ENCODE results near the gene GLT8D2.
A peak's percentile ranks its signal among the peaks of the same experiment; 100 is the strongest.

GLT8D2 gene, protein sequence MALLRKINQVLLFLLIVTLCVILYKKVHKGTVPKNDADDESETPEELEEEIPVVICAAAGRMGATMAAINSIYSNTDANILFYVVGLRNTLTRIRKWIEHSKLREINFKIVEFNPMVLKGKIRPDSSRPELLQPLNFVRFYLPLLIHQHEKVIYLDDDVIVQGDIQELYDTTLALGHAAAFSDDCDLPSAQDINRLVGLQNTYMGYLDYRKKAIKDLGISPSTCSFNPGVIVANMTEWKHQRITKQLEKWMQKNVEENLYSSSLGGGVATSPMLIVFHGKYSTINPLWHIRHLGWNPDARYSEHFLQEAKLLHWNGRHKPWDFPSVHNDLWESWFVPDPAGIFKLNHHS

DNA sequence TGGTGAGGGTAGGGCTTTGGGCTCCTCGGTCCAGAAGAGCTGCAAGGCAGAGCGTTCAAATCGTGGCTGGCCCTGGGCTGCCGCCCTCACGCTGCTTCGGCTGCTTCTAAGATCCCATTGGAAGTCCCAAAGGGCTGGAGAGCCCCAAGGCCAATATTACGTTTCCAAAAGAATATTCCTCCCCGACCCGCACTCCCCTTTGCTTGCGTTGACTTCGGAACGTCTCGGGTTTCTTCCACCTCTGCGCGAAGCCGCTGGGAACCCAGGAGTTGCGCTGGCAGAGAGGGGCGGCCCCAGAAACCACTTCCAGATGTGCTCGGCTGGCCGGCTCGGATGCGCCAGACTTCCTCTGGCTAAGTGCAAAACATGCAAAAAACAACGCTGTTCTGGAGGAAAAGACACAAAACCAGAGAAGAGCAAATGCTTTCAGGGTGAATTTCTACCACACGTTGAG is at the start of gene GLT8D2:
GLT8D2 (minus strand) TSS at position 285 of the 454 bp plus-strand sequence. CDS start 30,539 bp downstream, outside the sequence.
- FAIRE-seq, result no peak

DNA sequence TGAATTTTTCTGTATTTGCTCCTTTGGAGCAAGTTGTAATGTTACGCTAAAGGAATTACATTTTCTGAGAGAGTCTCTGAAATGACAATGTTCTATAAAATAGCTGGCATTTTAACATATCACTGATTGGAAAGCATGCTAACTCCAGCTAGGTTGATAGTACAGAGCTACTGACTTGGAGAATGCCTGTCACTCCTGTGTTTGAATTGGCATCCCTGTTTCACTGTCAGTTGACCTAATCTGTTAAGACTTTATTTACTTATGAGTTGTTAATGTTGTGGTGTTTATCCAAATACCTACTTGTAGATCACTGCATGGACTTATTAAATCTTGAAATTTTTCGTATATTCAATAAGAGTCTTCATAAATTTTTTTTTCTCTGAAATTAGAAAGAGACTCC is 48.0 kb upstream of the GLT8D2 start:
- no peak for FAIRE-seq

DNA sequence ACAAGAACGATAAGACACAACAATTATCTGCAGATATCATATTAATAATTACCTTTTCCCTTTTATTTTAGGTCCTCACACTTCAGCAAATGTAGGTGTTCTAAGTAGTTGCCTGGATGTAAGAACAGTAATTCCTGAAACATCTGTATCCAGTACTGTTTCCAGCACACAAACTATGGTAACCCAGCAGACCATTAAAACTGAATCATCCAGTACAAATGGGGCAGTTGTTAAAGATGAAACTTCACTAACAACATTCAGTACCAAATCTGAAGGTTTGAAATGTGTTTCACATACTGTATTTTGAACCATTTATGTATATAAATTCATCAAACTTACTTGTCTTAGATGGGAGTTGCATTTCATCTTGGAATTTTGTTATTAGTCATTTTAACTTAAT is 45.3 kb upstream of the GLT8D2 start:
- FAIRE-seq, result no peak

DNA sequence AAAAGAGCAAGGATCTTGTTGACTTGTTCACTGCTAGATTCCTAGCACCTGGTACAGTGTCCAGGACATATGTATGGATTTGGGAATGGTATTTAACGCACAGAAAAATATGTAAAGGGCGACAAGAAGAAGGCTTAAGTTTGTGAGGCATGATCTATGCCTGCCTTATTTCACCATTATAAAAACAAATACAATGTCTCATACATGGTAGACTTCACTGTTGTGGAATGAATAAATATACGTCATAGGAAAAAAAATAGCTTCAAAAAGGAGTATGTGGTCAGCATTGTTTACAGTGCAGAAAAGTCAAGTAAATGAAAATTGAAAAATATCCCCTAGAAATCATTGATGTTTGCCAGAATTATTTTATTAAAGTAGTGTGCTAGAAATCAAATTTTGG is 44.3 kb upstream of the GLT8D2 start:
- FAIRE-seq, result no peak

DNA sequence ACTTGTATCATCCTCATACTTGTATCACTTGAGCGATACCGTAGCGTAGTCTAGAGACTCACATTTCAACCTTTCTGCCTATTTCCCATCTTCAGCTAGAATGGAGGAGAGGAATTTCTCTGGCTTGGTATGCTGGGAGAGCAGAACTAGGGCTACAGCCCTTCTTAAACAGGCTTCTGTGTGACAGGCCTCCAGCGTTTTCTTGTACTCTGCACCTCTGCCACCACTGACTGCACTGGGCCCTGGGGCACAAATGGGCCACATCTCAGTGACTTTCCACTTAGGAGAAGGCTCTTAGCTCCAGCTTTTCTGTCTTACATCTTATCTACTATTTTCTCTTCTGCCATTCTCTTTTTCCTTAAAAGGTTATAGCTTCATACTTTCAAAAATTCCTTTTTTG is 41.1 kb upstream of the GLT8D2 start:
- no peak for FAIRE-seq

DNA sequence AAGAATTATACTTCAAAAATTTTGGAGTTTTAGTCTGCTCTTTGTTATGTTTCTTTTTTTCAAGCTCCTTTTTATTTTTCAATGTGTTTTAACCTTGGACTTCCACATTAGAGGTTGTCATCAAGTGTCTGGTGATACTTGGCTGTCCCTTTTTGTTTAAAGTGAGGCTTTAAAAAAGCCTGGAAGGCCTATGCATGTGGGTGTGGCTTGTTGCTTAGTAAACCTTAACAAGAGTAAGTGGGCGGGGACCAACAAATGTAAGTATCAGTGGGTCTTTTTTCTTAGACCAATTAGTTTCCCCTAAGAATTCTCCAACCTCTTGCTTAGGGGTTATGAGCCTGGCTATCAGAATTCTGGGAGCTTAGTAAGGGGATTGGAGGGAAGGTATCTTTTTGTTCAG is 40.7 kb upstream of the GLT8D2 start:
- FAIRE-seq, result no peak

DNA sequence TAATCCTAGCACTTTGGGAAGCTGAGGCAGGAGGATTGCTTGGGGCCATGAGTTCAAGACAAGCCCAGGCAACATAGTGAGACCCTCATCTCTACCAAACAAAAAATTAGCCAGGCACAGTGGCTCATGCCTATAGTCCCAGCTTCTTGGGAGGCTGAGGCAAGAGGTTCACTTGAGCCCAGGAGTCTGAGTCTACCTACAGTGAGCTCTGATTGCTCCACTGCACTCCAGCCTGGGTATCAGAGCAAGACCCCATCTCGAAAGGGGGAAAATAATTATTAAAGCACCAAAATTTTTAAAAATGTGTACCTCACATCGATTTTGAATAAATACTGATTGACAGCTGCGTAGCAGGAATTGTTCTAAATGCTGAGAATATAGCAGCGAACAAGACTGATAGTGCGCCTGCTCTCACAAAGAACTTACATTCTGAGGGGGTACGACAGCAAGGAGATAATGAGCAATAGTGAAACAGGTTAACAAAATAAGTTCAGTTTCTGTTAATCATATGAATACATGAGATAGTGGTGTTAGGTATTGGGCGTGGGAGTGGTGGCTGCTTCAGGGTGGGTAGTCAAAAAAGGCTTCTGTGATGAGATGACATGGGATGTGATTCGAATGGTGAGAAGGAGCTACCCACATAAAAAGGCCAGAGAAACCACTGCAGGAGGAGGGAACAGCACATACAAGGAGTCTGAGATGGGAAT is 33.9 kb upstream of the GLT8D2 start:
- FAIRE-seq, result no peak

DNA sequence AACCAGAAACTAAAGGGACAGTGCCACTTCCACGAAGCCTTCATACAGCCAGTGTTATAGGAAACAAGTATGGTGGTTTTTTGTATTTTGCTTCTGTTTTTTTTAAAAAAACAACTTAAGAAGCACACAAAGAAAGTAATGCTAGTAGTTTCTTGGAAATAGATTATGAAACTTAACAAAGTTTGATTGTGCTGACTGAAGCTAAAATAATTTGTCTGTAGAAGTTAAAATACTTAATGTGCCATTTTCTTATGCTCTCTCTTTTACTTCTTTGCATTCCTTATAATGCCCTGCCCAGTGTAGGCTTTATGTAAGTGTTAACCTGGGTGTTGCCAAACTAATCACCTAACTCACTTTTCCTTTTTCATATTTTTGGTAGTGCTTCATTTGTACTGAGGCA is 30.8 kb upstream of the GLT8D2 start:
- FAIRE-seq, result no peak

DNA sequence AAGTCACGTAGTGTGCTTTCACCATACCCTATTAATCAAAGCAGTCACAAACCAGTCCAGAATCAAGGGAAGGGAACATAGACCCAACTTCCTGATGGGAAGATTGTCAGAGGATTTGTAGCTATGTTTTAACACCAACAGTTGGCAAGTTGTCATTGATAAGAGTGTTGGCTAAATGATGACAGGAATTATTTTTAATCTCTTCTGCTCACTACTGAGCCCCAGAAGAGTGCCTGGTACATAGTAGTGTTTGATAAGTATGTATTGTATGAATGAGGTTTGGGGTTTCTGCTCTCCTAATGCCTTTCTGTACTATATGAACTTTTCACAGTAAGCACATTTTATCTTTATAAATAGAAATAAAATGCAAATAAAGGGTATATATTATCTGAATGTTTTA is 29.0 kb upstream of the GLT8D2 start:
- FAIRE-seq, result no peak

DNA sequence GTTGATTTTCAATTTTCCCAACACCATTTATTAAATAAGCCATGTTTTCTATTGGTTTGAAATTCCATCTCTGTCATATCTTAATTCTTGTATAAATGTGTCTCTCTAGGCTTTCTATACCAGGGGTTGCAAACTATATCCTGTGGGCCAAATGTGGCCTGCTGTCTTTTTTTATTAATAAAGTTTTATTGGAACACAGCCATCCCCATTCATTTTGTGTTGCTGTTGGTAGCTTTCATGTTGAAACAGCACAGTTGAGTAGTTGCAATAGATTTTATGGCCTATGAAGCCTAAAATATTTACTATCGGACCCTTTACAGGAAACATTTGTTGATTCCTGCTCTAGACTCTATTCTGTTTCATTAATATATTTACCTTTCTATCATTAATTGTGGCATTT is 23.7 kb upstream of the GLT8D2 start:
- FAIRE-seq, result no peak

DNA sequence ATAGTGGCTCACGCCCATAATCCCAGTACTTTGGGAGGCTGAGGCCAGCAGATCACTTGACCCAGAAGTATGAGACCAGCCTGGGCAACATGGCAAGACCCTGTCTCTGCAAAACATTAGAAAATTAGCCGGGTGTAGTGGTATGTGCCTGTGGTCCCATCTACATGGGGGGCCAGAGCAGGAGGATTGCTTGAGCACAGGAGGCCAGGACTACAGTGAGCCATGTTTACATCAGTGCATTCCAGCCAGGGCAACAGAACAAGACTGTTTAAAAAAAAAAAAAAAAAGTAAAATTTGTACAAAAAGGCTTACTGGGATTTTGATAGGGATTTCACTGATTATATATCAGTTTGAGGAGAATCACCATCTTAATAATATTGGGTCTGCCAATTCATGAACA is 22.1 kb upstream of the GLT8D2 start:
- no peak for FAIRE-seq

DNA sequence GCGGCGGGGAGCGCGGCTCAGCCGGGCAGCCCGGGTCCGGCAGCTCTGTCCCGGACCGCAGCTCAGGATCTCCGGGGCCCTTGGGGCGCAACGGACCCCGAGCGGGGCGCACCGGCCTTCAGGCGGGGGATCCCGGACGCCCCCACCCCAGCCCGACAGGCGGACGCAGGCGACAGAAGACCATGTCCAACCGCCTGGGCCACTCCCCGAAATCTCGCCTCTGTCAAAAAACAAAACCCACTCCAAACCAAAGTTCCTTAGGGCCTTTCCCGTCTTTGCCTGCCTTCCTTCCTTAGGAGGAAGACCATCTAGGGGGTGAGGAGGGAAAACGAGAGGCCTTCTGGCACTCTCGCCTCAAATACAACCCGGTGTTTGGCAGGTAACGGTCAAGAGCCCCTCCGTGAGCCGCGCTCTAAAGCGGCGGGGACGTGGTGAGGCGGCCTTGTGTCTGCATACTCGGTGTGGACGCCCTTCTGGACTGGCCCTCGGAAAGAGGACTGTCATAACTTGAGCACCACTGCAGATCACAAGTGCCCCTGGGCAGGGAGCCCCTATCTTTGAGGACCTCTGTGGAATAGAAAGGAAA is 14.9 kb upstream of the GLT8D2 start:
- no peak for FAIRE-seq

DNA sequence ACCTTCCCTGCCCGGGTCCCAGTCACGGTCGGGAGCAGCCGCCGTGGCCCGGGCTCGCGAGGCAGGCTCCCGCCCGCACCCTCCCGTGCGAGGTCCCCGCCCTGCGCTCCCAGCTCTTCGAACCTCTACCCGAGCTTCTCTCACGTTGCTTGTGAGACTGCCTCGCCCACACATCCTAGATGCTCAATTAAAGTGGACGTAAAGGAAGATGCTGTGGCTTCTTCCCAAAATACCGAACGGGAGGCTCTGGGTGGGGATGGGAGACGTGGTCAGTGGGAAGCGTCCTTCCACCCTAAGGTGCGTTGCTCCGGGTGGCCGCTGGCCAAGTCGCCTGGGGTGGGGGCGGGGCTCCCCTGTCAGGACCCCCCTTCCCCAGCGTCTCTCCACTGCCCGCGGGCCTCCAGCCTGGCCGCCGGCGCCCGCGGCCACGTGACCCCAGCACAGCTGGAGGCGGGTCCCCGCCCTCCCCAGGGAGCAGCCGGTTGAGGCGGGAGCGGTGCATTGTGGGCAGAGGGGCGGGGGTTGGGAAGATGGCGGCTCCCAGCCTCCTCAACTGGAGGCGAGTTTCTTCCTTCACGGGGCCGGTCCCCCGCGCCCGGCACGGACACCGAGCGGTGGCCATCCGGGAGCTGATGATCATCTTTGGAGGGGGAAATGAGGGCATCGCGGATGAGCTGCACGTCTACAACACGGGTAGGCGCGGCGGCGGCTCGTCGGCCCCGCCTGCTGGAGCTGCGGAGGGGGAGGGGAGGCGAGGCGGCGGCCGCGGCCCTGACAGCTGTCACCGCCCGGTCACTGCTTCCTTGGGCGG is 14.2 kb upstream of the GLT8D2 start, which contains the start of gene HCFC2:
HCFC2 (plus strand) TSS at position 501 of the 811 bp plus-strand sequence; CDS start at position 531, 30 bp downstream.
- no peak for FAIRE-seq

DNA sequence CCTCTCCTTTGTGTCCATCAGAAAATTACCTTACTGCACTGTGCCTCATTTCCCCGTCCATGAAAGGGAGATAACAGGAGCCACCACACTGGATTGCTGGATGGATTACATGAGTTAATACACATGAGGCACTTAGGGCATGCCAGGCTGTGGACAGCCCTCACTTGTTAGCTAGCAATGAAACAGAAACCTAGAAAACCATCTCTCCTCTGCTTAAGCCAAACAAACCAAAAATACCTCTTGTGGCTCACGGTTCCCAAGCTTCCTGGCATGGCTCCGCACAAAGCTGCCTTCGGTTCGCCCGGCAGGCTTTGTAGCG is 13.7 kb upstream of the GLT8D2 start:
- FAIRE-seq, result no peak

DNA sequence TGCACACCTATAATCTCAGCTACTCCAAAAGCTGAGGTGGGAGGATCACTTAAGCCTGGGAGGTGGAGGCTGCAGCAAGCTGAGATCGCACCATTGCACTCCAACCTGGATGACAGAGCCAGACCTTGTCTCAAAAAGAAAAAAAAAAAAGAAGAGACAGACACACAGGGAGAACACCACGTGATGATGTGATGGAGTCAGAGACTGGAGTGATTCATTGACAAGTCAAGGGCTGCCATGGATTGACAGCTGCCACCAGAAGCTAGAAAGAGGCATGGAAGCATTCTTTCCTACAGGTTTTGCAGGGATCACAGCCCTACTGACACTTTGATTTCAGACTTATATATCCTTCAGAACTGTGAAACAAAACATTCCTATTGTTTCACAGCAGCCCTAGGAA is 10.8 kb upstream of the GLT8D2 start:
- FAIRE-seq, result no peak

DNA sequence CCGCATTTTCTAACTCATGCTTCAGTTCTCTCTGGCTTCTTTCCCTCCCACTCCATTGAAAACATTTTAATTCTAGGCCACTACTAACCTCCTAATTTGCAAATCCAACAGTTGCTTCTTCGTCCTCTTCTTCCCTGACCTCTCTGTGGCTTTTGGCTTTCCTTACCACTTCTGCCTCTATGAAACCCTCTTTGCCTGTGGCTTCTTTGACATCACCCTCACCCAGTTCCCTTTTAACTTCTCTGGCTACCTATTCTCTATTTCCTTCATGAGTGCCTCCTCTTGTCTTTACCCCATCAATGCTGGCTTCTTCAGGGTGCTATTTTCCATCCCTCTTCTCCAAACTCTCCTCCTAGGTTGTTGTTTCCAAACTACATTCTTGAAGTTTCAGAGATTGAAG is 10.0 kb upstream of the GLT8D2 start:
- FAIRE-seq, result no peak

DNA sequence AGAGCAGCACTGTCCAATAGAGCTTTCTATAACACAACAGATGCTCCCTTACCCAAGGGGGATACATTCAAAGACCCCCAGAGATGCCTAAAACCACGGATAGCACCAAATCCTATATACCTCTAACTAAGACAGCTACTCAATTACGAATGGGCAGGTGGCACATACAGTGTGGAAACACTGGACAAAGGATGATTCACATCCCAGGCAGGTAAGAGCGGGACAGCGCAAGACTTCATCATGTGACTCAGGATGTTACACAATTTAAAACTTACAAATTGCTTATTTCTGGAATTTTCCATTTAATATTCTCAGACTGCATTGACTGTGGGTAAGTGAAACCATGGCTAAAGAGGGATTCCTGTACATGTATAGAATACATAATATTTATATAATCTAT is 8.8 kb upstream of the GLT8D2 start:
- no peak for FAIRE-seq

DNA sequence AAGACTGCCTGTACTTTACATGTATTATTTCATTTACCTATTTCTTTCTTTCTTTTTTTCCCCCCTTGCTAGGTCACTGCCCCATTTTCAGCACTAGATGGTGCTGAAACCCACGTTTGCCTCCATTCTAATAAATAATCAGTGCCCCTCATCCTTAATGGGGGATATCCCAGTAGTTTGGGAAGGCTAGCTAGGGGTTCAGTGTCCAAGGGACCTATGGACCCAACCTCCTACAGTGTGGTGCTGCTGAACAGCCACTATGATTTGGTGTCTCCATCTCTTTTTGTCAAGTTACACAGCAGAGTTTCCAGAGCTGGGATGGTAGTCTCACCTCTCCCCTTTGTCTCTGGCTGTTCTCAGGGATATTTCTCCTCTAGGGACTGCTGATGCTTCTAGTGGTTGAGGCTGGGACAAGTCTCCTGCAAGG is 7.8 kb upstream of the GLT8D2 start:
- peak; percentile 79 for FAIRE-seq

DNA sequence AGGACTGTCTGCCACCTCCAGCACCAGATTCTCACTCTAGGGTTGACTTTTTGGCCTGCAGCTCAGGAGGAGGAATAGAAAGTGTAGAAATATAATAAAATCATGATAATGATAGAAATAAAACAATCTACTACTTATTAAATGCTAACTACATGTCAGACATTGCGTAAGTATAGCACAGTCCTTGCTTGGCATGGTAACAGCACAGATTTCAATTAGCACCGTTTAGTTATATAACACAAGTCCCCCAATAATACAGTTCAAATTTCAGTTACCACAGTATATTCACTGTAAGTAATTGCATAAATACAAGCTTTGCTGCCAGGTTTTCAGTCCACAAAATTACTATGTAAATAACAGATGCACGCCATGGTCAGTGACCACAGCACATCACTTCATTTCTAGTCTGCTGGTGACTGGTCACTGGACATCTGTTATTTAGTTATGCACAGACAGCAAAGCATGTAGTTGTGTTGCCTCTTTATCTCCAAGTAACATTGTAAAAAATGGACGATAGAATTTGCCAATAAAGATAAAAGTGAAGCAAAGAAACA is 6.5 kb upstream of the GLT8D2 start:
- no peak for FAIRE-seq

DNA sequence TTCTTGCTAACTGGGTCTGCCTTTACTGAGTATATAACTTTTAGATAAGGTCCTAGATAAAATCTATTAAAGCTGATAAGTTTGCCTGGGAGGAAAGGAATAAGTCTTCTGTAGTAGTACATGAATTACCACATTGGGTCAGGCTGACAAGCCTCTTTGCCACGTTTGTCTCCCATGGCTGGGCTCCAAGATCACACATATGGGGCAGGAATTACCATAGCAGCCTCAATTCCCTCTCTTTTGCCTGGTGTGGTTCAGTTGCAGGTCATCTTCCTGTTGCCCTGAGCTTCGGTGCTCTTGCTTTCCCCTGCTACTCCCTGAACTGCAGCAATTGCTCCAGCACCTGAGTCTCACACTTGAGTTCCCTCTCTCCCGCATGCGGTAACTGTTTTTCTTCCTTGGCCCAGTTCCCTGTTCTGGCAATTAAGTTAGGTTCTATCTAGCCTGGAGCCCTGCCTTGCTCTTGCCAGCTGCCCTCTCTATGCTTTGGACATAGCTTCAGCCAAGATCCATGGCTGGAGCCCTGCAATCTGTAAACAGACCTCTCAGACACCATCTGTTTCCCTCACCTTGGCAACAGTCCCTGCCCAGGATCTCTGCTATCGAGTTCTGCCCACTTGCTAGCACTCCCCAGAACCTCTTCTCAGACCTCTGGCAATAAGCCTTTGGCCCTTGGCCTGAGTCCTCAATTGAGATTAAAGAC is 5.8 kb upstream of the GLT8D2 start:
- no peak for FAIRE-seq

DNA sequence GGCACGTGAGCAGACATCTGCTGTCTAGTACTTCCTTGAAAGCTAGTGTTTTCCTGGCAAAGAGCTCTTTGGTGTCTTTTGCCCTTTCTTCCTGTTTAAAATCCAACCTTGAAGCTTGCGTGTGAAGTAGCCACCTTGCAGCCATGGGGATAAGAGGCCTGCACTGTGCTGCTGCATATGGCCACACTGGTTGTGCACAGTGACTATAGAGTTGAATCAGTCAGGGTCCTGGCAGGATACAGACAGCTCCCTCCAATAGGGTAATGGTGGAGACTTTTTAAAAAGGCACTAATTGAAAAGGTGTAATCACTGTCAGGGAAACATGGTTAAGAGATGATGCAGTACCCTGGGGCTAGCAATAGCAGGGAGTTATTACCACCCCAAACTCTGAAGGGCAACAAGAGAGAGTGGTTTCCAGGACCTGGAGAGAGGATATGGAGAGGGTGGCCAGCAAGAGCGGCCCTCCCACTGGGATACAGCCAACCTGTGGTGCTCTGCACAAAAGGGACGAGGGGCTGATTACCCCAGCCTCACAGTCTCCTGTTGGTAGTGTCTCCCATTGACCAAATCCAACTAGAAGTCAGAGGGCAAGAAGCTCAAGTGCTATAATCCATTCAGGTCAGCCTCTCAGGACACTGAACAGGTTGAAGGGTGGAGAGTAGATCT is 4.8 kb upstream of the GLT8D2 start:
- FAIRE-seq, result no peak

DNA sequence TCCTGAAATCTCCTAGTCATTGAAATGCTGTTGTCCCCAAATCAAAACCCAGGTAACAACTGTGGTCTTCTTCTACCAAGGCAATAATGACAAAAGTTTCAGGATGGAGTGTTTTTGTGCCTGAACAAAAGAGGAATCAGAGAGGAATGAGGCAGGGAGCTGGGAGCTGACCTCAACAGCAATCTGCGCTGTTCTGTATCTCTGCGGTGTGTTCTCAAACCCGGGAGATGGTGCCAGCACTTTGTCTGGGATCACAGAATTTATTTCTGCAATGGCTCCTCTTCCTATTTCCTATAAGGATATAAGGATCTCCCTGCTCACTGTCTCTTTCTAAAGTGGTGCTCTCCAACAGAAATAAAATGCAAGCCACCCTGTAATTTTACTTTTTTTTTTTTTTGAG is 449 bp upstream of the GLT8D2 start:
- no peak for FAIRE-seq
